SK-N-SH treated with all-trans-retinoic acid at 6 μM for 48 hours (cell line): ENCODE measurements around the gene DMRTC2.

Experiments used
- ARNTL ChIP-seq: fragments of 450-650 bp; formaldehyde crosslinking; IDR thresholded peaks from 2 replicates; pipeline ENCODE4 v1.5.0; 2020; ENCODE audit warnings: low read depth, mild to moderate bottlenecking, moderate library complexity, borderline replicate concordance
- CSRNP3 ChIP-seq: fragments of 250-450 bp; sonication (Bioruptor Pico); IDR thresholded peaks from 2 replicates; pipeline ENCODE4 v1.5.1; 2021; ENCODE audit warnings: mild to moderate bottlenecking, moderate library complexity
- SNAI2 ChIP-seq: fragments of 250-450 bp; sonication (Bioruptor Pico); IDR thresholded peaks from 2 replicates; pipeline ENCODE4 v1.5.0; 2020; ENCODE audit warnings: mild to moderate bottlenecking, moderate library complexity
- ZNF70 ChIP-seq: fragments of 450-650 bp; formaldehyde crosslinking; IDR thresholded peaks from 2 replicates; pipeline ENCODE4 v1.5.0; 2020; ENCODE audit warnings: mild to moderate bottlenecking, moderate library complexity
- TF ChIP-seq, protein P1 (sequence below): fragments of 250-450 bp; sonication (Bioruptor Pico); IDR thresholded peaks from 2 replicates; pipeline ENCODE4 v1.5.1; 2020; ENCODE audit warnings: low read depth, mild to moderate bottlenecking, moderate library complexity

DNA sequence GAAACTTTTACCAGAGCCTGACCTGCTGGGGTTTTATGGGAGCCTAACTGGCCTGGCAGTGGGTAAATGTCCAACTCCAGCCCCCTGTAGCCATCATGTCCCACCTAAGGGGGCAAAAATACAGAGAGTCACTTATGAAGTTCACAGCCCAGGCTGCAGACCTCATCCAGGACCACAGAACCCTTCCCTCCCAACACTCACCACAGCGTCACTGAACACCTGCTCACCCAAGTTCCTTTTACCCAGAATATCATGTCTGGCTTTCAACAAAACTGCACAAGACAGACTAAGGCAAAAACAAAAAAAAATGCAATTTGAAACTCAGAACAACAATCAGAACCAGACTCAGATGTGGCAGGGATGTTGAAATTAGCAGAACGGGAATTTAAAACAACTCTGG lies 42.1 kb upstream of the DMRTC2 start:
- TF ChIP-seq SNAI2 (CRISPR knock-in tag) (no peak), ARNTL (no peak), CSRNP3 (CRISPR knock-in tag) (no peak), ZNF70 (CRISPR knock-in tag) (no peak)
- TF ChIP-seq, protein P1, sequence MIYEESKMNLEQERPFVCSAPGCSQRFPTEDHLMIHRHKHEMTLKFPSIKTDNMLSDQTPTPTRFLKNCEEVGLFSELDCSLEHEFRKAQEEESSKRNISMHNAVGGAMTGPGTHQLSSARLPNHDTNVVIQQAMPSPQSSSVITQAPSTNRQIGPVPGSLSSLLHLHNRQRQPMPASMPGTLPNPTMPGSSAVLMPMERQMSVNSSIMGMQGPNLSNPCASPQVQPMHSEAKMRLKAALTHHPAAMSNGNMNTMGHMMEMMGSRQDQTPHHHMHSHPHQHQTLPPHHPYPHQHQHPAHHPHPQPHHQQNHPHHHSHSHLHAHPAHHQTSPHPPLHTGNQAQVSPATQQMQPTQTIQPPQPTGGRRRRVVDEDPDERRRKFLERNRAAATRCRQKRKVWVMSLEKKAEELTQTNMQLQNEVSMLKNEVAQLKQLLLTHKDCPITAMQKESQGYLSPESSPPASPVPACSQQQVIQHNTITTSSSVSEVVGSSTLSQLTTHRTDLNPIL (CRISPR knock-in tag) = no peak
